Spleen (tissue), 11 donors: ENCODE measurements around the gene C22orf39. TPM values are rescaled to one million over a fixed set of nuclear protein-coding genes. Genes with fewer than 3 reads are reported as not detected.
"Not testable (repeated sequence)": the region's sequence is repeated elsewhere in the genome, so short reads cannot be mapped to it uniquely, and the experiment has no call there.

Source experiments
- DNase-seq: peaks from one replicate; pipeline ENCODE4 v3.0.0-alpha.2; 2020
- H3K27ac ChIP-seq, 8 donors: fragments of 200-600 bp; sonication (generic) in 7 of 8; 1 replicate in 4 of 8; 2 replicates in 4 of 8; pipeline versions ENCODE4 v1.5.0 to v1.8.0; 2016 to 2021; ENCODE audit warnings: inconsistent platforms in 4 of 8, mild to moderate bottlenecking in 4 of 8, moderate library complexity in 1 of 8
- H3K27me3 ChIP-seq, 7 donors: fragments of 200-600 bp; sonication (generic) in 6 of 7; replicated peaks in 1 of 7; 1 replicate in 4 of 7; 2 replicates in 3 of 7; pipeline versions ENCODE4 v1.5.0 to v1.8.0; 2016 to 2021; ENCODE audit warnings: inconsistent platforms in 3 of 7, mild to moderate bottlenecking in 1 of 7
- H3K36me3 ChIP-seq, 6 donors: fragments of 200-600 bp; sonication (generic) in 5 of 6; 1 replicate in 4 of 6; 2 replicates in 2 of 6; pipeline versions ENCODE4 v1.5.0 to v1.8.0; 2016 to 2021; ENCODE audit warnings: inconsistent platforms in 2 of 6
- H3K4me1 ChIP-seq, 6 donors: fragments of 200-600 bp; sonication (generic) in 5 of 6; 1 replicate in 3 of 6; 2 replicates in 3 of 6; pipeline versions ENCODE4 v1.5.0 to v1.8.0; 2016 to 2021; ENCODE audit warnings: inconsistent platforms in 3 of 6
- H3K4me3 ChIP-seq, 8 donors: fragments of 200-600 bp; sonication (generic) in 7 of 8; 1 replicate in 4 of 8; 2 replicates in 4 of 8; pipeline versions ENCODE4 v1.5.0 to v1.8.0; 2016 to 2021; ENCODE audit warnings: inconsistent platforms in 4 of 8, mild to moderate bottlenecking in 4 of 8, moderate library complexity in 2 of 8
- H3K9me3 ChIP-seq, 8 donors: fragments of 200-600 bp; sonication (generic) in 7 of 8; 1 replicate in 4 of 8; 2 replicates in 4 of 8; pipeline versions ENCODE4 v1.5.0 to v1.8.0; 2016 to 2021; ENCODE audit warnings: inconsistent platforms in 4 of 8
- POLR2A ChIP-seq, 3 donors: fragments of 450-650 bp; IDR thresholded peaks; one replicate each; pipeline ENCODE4 v1.5.1; 2017; ENCODE audit warnings: antibody characterized with exemption in 3 of 3, mild to moderate bottlenecking in 1 of 3
- POLR2AphosphoS5 ChIP-seq, 3 donors: sonication (generic); formaldehyde crosslinking; IDR thresholded peaks; one replicate each; pipeline ENCODE4 v1.5.1; 2017; ENCODE audit warnings: antibody characterized with exemption in 3 of 3
- WGBS, 5 donors: extraction: QIAGEN DNeasy Blood & Tissue Kit in 3 of 5; methylation state at CpG; one replicate each; pipeline versions ENCODE4 v1.1.5 to v1.1.7; 2013 to 2018; 5-methylcytosine and 5-hydroxymethylcytosine counted together
- intact Hi-C: fragments of 100-400 bp; cut with DNase I; formaldehyde crosslinking; loops from one replicate; pipeline ENCODE4 v1.15.0; 2023; ENCODE audit warnings: low total_unique reads
- polyA plus RNA-seq, 3 donors: library from polyadenylated mRNA; stranded (reverse); fragments of 200-250 nt; gene quantifications; one replicate each; pipeline ENCODE4 v1.2.1, GENCODE V29; 2013
- total RNA-seq, 7 donors: library from RNA; depleted of rRNA in 3 of 7; stranded (reverse); fragments of >200 nt in 3 of 7; fragmentation: NEBNext Ultra II Directional in 4 of 7; extraction: Animal tissue kit (Norgen Biotek cat#: 25700) in 4 of 7; gene quantifications; one replicate each; pipeline versions ENCODE4 v1.1.0 to v1.2.1, GENCODE V29; 2016 to 2021
- TF ChIP-seq, protein P1 (sequence below), 11 experiments: fragments of 200-600 bp in 7 of 11; fragments of 450-650 bp in 4 of 11; sonication (generic) in 4 of 11; IDR thresholded peaks in 8 of 11; conservative IDR thresholded peaks in 3 of 11; 1 replicate in 7 of 11; 2 replicates in 4 of 11; pipeline versions ENCODE4 v1.4.0 to v1.8.0; 2016 to 2021; ENCODE audit warnings: antibody characterized with exemption in 11 of 11, inconsistent platforms in 4 of 11, mild to moderate bottlenecking in 1 of 11
- donor health status: healthy with polysubstance abuse.
- donor health status: DM: no; HTN: no; CAD: no; lungs with moderate emphysema.
- donor health status: DM: no; HTN: no; CAD: no.
- donor health status: Bipolar disorder and iron deficiency.
- donor health status: healthy.
- donor health status: DM: no; HTN: no; CAD: no.
- donor health status: DM: yes; HTN: yes; CAD: no.

C22orf39 gene
- total and polyA plus RNA-seq, 10 donors, result 28.8 to 48.8 (median 37.6) TPM

- 14 to 17% (median 15%) methylated on average over 14 of the region's 14 CpGs for WGBS, 5 donors
- no peak for DNase-seq
- Histone ChIP-seq H3K27me3 (no peaks in the 10 kb centered on the region), H3K36me3 (peaks cover 0 to 53% (median 32%) of the 10 kb centered on the region in 6 donors), H3K4me1 (peaks cover 15 to 56% (median 40%) of the 10 kb centered on the region in 6 donors), H3K4me3 (peak overlapping the region; percentile 64 to 98 (median 84)), H3K27ac (peak overlapping the region; percentile 59 to 98 (median 95)), H3K9me3 (no peaks in the 10 kb centered on the region)
- intact Hi-C loops, result loop anchor here (10.0 kb wide), 1 partner anchor 153 kb away; the partner anchor contains the start of gene CLTCL1
- TF ChIP-seq POLR2AphosphoS5 (IDR thresholded peaks at IDR 0.05) (peak in 1 of 3 donors; percentile 3), POLR2A (IDR thresholded peaks at IDR 0.05) (no peak)
- TF ChIP-seq, protein P1, sequence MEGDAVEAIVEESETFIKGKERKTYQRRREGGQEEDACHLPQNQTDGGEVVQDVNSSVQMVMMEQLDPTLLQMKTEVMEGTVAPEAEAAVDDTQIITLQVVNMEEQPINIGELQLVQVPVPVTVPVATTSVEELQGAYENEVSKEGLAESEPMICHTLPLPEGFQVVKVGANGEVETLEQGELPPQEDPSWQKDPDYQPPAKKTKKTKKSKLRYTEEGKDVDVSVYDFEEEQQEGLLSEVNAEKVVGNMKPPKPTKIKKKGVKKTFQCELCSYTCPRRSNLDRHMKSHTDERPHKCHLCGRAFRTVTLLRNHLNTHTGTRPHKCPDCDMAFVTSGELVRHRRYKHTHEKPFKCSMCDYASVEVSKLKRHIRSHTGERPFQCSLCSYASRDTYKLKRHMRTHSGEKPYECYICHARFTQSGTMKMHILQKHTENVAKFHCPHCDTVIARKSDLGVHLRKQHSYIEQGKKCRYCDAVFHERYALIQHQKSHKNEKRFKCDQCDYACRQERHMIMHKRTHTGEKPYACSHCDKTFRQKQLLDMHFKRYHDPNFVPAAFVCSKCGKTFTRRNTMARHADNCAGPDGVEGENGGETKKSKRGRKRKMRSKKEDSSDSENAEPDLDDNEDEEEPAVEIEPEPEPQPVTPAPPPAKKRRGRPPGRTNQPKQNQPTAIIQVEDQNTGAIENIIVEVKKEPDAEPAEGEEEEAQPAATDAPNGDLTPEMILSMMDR (IDR thresholded peaks at IDR 0.05 in 8 of 11, conservative IDR thresholded peaks at IDR 0.05 in 3 of 11), result no peak
Observed at GRCh38 chr22:19448076-19448607, 631 bp upstream of the C22orf39 start.

GRCh38 chr22:19446603-19447329 lies 745 bp downstream of the C22orf39 start:
- peak overlapping the region; percentile 64 to 98 (median 84) for H3K4me3 ChIP-seq
- no peaks in the 10 kb centered on the region for H3K27me3 ChIP-seq
- peaks cover 15 to 69% (median 41%) of the 10 kb centered on the region in 6 donors for H3K4me1 ChIP-seq
- H3K27ac ChIP-seq, result peak overlapping the region; percentile 59 to 98 (median 95)
- H3K36me3 ChIP-seq, result peaks cover 0 to 53% (median 23%) of the 10 kb centered on the region in 6 donors
- intact Hi-C loops, result loop anchor here (10.0 kb wide), 1 partner anchor 152 kb away; the partner anchor contains the start of gene CLTCL1
- H3K9me3 ChIP-seq, result no peaks in the 10 kb centered on the region
- DNase-seq, result no peak
- TF ChIP-seq POLR2A (IDR thresholded peaks at IDR 0.05), result no peak
- TF ChIP-seq, protein P1 (IDR thresholded peaks at IDR 0.05 in 8 of 11, conservative IDR thresholded peaks at IDR 0.05 in 3 of 11), result no peak
- TF ChIP-seq POLR2AphosphoS5 (IDR thresholded peaks at IDR 0.05), result no peak
- WGBS, 5 donors, result 24 to 28% (median 27%) methylated on average over 22 of the region's 22 CpGs

GRCh38 chr22:19445279-19445982 lies 2.1 kb downstream of the C22orf39 start:
- H3K4me1 ChIP-seq, result peaks cover 15 to 72% (median 41%) of the 10 kb centered on the region in 6 donors
- intact Hi-C loops, result loop anchor here (10.0 kb wide), 1 partner anchor 151 kb away; the partner anchor contains the start of gene CLTCL1

DNA sequence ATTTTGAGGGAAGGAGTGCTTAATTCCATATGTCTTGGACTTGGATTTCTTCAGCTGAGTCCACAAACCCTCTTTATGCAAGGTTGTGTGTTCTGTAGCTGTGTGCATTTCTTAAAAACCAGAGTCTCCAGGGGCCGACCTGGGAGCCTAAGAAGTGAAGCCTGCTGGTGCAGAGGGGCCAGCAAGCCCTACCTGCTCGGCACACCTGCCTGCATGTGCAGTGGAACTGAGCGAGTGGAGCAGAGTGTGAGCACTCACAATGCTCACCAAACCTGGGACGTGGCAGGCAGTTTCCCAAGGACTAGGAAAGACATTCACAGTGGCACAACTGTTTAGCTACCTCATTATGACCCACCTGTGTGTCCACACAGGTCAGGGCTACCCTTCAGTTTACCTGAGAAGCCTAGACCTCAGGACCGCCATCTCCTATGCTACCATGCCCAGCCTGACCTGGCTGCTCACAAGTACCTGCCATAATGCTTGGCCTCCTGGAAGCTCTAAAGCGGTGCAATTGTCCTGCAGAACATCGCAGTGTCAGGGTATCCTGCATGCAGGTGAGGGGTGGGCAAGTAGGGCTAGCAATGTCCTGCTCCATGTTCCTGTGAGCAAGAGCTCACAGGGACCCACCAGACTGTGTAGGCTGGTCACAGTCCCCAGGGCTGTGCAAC lies 3.8 kb downstream of the C22orf39 start:
- Histone ChIP-seq H3K4me3 (no peak overlapping the region), H3K27me3 (no peaks in the 10 kb centered on the region), H3K9me3 (no peaks in the 10 kb centered on the region), H3K4me1 (peaks cover 15 to 66% (median 37%) of the 10 kb centered on the region in 6 donors), H3K36me3 (peaks cover 0 to 58% (median 22%) of the 10 kb centered on the region in 6 donors), H3K27ac (no peak overlapping the region)
- intact Hi-C loops, result loop anchor here (10.0 kb wide), 1 partner anchor 149 kb away; the partner anchor contains the start of gene CLTCL1
- TF ChIP-seq, protein P1 (IDR thresholded peaks at IDR 0.05 in 8 of 11, conservative IDR thresholded peaks at IDR 0.05 in 3 of 11), result no peak
- no peak for TF ChIP-seq POLR2AphosphoS5 (IDR thresholded peaks at IDR 0.05)
- no peak for TF ChIP-seq POLR2A (IDR thresholded peaks at IDR 0.05)
- WGBS, 5 donors, result 79 to 91% (median 85%) methylated on average over 7 of the region's 7 CpGs
- no peak for DNase-seq

More at GRCh38 chr22:19445279-19445982, 2.1 kb downstream of the C22orf39 start:
- not testable (repeated sequence) for H3K9me3 ChIP-seq, H3K27me3 ChIP-seq, H3K4me3 ChIP-seq, H3K27ac ChIP-seq, DNase-seq
- H3K36me3 ChIP-seq, result peaks cover 0 to 53% (median 19%) of the 10 kb centered on the region in 6 donors
- 91 to 95% (median 92%) methylated on average over 9 of the region's 9 CpGs for WGBS, 5 donors
